ENCODE measurements around the gene ATP9A. TPM values are rescaled to one million over a fixed set of nuclear protein-coding genes. Genes with fewer than 3 reads are reported as not detected.

ATP9A gene
- total and polyA plus RNA-seq, 4 donors = 10.6 to 59.8 (median 33.2) TPM

GRCh38 chr20:51591871-51592270 is 176.3 kb downstream of the ATP9A start:
- no peaks in the 10 kb centered on the region for H3K27me3 ChIP-seq (ENCODE audit: control insufficient read depth in 1 of 2, insufficient read depth in 2 of 2, low read length in 1 of 2)
- DNase-seq (no peak), ATAC-seq (ENCODE audit: low FRiP score) (no peak)
- no peaks in the 10 kb centered on the region for H3K4me1 ChIP-seq (ENCODE audit: control insufficient read depth in 1 of 2, insufficient read depth in 2 of 2, low read length in 2 of 2)
- H3K9me3 ChIP-seq (ENCODE audit: control insufficient read depth, low read length) = no peaks in the 10 kb centered on the region
- no peaks in the 10 kb centered on the region for H3K36me3 ChIP-seq (ENCODE audit: control insufficient read depth in 1 of 2, insufficient read depth in 2 of 2, low read length in 1 of 2)
- no peak overlapping the region for H3K27ac ChIP-seq (ENCODE audit: low read depth in 1 of 2, low read length in 2 of 2)
- WGBS, 2 donors = 93% methylated on average over 10 of the region's 10 CpGs
- H3K4me3 ChIP-seq (ENCODE audit: low read length in 2 of 2) = no peak overlapping the region
- intact Hi-C loops (cut with DNase I) = loop anchor here in 1 of 2 donors (10.0 kb wide), 1 partner anchor 597 kb away; no protein-coding TSS in a partner anchor

GRCh38 chr20:51588762-51589161 is 179.4 kb downstream of the ATP9A start:
- 74 to 76% methylated on average over 3 of the region's 3 CpGs for WGBS, 2 donors
- ATAC-seq (ENCODE audit: low FRiP score) (no peak), DNase-seq (no peak)
- Histone ChIP-seq H3K4me3 (ENCODE audit: low read length in 2 of 2) (no peak overlapping the region), H3K4me1 (ENCODE audit: control insufficient read depth in 1 of 2, insufficient read depth in 2 of 2, low read length in 2 of 2) (no peaks in the 10 kb centered on the region), H3K9me3 (ENCODE audit: control insufficient read depth, low read length) (no peaks in the 10 kb centered on the region), H3K27me3 (ENCODE audit: control insufficient read depth in 1 of 2, insufficient read depth in 2 of 2, low read length in 1 of 2) (no peaks in the 10 kb centered on the region), H3K27ac (ENCODE audit: low read depth in 1 of 2, low read length in 2 of 2) (no peak overlapping the region), H3K36me3 (ENCODE audit: control insufficient read depth in 1 of 2, insufficient read depth in 2 of 2, low read length in 1 of 2) (no peaks in the 10 kb centered on the region)
- intact Hi-C loops (cut with DNase I) = no loop called here

DNA sequence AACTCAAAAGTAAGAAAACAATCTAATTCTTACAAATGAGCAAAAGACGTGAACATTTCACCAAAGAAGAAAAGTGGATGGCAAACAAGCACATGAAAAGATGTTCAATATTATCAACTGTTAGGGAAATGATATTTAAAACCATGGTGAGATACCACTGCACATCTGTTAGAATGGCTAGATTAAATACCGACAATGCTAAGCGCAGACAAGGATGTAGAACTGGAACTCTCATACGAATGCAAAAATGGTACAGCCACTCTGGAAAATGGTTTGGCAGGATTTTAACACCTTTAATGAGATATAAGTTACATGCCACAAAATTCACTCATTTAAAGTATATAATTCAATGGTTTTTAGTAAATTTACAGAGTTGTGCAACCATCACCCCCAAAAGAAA is 181.0 kb downstream of the ATP9A start:
- Histone ChIP-seq H3K4me3 (ENCODE audit: low read length in 2 of 2) (no peak overlapping the region), H3K36me3 (ENCODE audit: control insufficient read depth in 1 of 2, insufficient read depth in 2 of 2, low read length in 1 of 2) (no peaks in the 10 kb centered on the region), H3K4me1 (ENCODE audit: control insufficient read depth in 1 of 2, insufficient read depth in 2 of 2, low read length in 2 of 2) (no peaks in the 10 kb centered on the region), H3K27ac (ENCODE audit: low read depth in 1 of 2, low read length in 2 of 2) (no peak overlapping the region), H3K27me3 (ENCODE audit: control insufficient read depth in 1 of 2, insufficient read depth in 2 of 2, low read length in 1 of 2) (no peaks in the 10 kb centered on the region), H3K9me3 (ENCODE audit: control insufficient read depth, low read length) (no peaks in the 10 kb centered on the region)
- WGBS, 2 donors = 95 to 97% methylated on average over 4 of the region's 4 CpGs
- DNase-seq (no peak), ATAC-seq (ENCODE audit: low FRiP score) (no peak)
- intact Hi-C loops (cut with DNase I) = no loop called here

- ATAC-seq (ENCODE audit: low FRiP score) = no peak
- 67 to 76% methylated on average over 4 of the region's 4 CpGs for WGBS, 2 donors
Observed at GRCh38 chr20:51586005-51586440, 182.2 kb downstream of the ATP9A start.

DNA sequence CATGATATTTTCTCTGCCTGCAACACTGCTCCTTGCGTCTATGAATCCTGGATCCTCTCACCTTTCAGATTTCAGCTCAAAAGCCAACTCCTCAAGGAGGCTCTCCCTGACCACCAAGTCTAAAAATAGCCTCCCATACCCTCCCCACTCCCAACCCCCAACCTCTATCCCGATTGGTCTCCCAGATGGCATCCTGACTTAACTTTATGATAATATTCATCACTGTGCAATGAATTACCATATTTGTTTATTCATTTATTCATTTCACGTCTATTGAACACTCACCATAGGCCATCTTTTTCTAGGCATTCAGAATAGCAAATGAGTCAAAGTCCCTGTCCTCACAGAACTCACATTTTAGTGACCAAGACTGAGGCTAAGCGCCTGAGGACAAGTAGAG is 183.0 kb downstream of the ATP9A start:
- DNase-seq = no peak
- intact Hi-C loops (cut with DNase I) = no loop called here
- no peaks in the 10 kb centered on the region for H3K9me3 ChIP-seq (ENCODE audit: control insufficient read depth, low read length)
- no peaks in the 10 kb centered on the region for H3K4me1 ChIP-seq (ENCODE audit: control insufficient read depth in 1 of 2, insufficient read depth in 2 of 2, low read length in 2 of 2)
- H3K4me3 ChIP-seq (ENCODE audit: low read length in 2 of 2) = no peak overlapping the region
- no peaks in the 10 kb centered on the region for H3K36me3 ChIP-seq (ENCODE audit: control insufficient read depth in 1 of 2, insufficient read depth in 2 of 2, low read length in 1 of 2)
- no peaks in the 10 kb centered on the region for H3K27me3 ChIP-seq (ENCODE audit: control insufficient read depth in 1 of 2, insufficient read depth in 2 of 2, low read length in 1 of 2)
- 89 to 91% methylated on average over 4 of the region's 4 CpGs for WGBS, 2 donors
- H3K27ac ChIP-seq (ENCODE audit: low read depth in 1 of 2, low read length in 2 of 2) = no peak overlapping the region
- no peak for ATAC-seq (ENCODE audit: low FRiP score)

More at GRCh38 chr20:51586005-51586440, 182.2 kb downstream of the ATP9A start:
- intact Hi-C loops (cut with DNase I) = no loop called here
- no peak overlapping the region for H3K4me3 ChIP-seq (ENCODE audit: low read length in 2 of 2)
- no peak overlapping the region for H3K27ac ChIP-seq (ENCODE audit: low read depth in 1 of 2, low read length in 2 of 2)
- peak in 1 of 2 donors; percentile 77 for DNase-seq
- H3K4me1 ChIP-seq (ENCODE audit: control insufficient read depth in 1 of 2, insufficient read depth in 2 of 2, low read length in 2 of 2) = no peaks in the 10 kb centered on the region
- no peaks in the 10 kb centered on the region for H3K9me3 ChIP-seq (ENCODE audit: control insufficient read depth, low read length)
- no peaks in the 10 kb centered on the region for H3K27me3 ChIP-seq (ENCODE audit: control insufficient read depth in 1 of 2, insufficient read depth in 2 of 2, low read length in 1 of 2)
- no peaks in the 10 kb centered on the region for H3K36me3 ChIP-seq (ENCODE audit: control insufficient read depth in 1 of 2, insufficient read depth in 2 of 2, low read length in 1 of 2)

- ATAC-seq (ENCODE audit: low FRiP score) = no peak
- Histone ChIP-seq H3K27ac (ENCODE audit: low read depth in 1 of 2, low read length in 2 of 2) (no peak overlapping the region), H3K27me3 (ENCODE audit: control insufficient read depth in 1 of 2, insufficient read depth in 2 of 2, low read length in 1 of 2) (no peaks in the 10 kb centered on the region), H3K36me3 (ENCODE audit: control insufficient read depth in 1 of 2, insufficient read depth in 2 of 2, low read length in 1 of 2) (no peaks in the 10 kb centered on the region), H3K9me3 (ENCODE audit: control insufficient read depth, low read length) (no peaks in the 10 kb centered on the region), H3K4me1 (ENCODE audit: control insufficient read depth in 1 of 2, insufficient read depth in 2 of 2, low read length in 2 of 2) (no peaks in the 10 kb centered on the region), H3K4me3 (ENCODE audit: low read length in 2 of 2) (no peak overlapping the region)
- no peak for DNase-seq
- intact Hi-C loops (cut with DNase I) = no loop called here
- 95% methylated on average over 4 of the region's 4 CpGs for whole genome bisulfite sequencing, 2 donors
Observed at GRCh38 chr20:51584737-51585136, 183.5 kb downstream of the ATP9A start.

DNA sequence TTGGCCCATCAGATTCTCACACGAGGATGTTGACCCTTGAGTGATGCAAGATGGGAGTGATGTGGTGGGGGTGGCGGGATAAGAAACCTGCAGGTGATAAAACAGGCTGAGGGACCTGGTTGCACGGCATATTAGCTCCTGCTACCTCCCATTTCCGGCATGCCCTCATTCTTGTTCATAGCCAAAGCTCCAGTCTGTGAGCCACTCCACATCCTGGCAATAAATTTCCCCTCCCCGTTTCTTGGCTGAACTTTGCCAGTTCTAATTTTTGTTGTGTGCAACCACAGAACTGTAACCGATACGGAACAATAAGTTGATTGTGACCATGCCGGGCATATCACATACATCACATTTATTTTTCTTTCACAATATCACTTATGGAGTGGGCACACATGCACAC is 184.1 kb downstream of the ATP9A start:
- no peaks in the 10 kb centered on the region for H3K36me3 ChIP-seq (ENCODE audit: control insufficient read depth in 1 of 2, insufficient read depth in 2 of 2, low read length in 1 of 2)
- H3K4me3 ChIP-seq (ENCODE audit: low read length in 2 of 2) = no peak overlapping the region
- DNase-seq = no peak
- H3K4me1 ChIP-seq (ENCODE audit: control insufficient read depth in 1 of 2, insufficient read depth in 2 of 2, low read length in 2 of 2) = no peaks in the 10 kb centered on the region
- no peaks in the 10 kb centered on the region for H3K9me3 ChIP-seq (ENCODE audit: control insufficient read depth, low read length)
- WGBS, 2 donors = 90 to 91% methylated on average over 8 of the region's 8 CpGs
- ATAC-seq (ENCODE audit: low FRiP score) = no peak
- H3K27ac ChIP-seq (ENCODE audit: low read depth in 1 of 2, low read length in 2 of 2) = no peak overlapping the region
- intact Hi-C loops (cut with DNase I) = no loop called here
- H3K27me3 ChIP-seq (ENCODE audit: control insufficient read depth in 1 of 2, insufficient read depth in 2 of 2, low read length in 1 of 2) = no peaks in the 10 kb centered on the region

- WGBS, 2 donors = 93 to 95% methylated on average over 14 of the region's 14 CpGs
- no peak for ATAC-seq (ENCODE audit: low FRiP score)
- intact Hi-C loops (cut with DNase I) = no loop called here
Observed at GRCh38 chr20:51583499-51583898, 184.7 kb downstream of the ATP9A start.

GRCh38 chr20:51583073-51583472 is 185.1 kb downstream of the ATP9A start:
- H3K9me3 ChIP-seq (ENCODE audit: control insufficient read depth, low read length) = no peaks in the 10 kb centered on the region
- no peaks in the 10 kb centered on the region for H3K27me3 ChIP-seq (ENCODE audit: control insufficient read depth in 1 of 2, insufficient read depth in 2 of 2, low read length in 1 of 2)
- H3K36me3 ChIP-seq (ENCODE audit: control insufficient read depth in 1 of 2, insufficient read depth in 2 of 2, low read length in 1 of 2) = no peaks in the 10 kb centered on the region
- no peak for ATAC-seq (ENCODE audit: low FRiP score)
- DNase-seq = peak in 1 of 2 donors; percentile 69
- no peak overlapping the region for H3K4me3 ChIP-seq (ENCODE audit: low read length in 2 of 2)
- H3K4me1 ChIP-seq (ENCODE audit: control insufficient read depth in 1 of 2, insufficient read depth in 2 of 2, low read length in 2 of 2) = no peaks in the 10 kb centered on the region
- H3K27ac ChIP-seq (ENCODE audit: low read depth in 1 of 2, low read length in 2 of 2) = no peak overlapping the region
- intact Hi-C loops (cut with DNase I) = no loop called here
- WGBS, 2 donors = 80 to 84% methylated on average over 13 of the region's 13 CpGs

More at GRCh38 chr20:51583499-51583898, 184.7 kb downstream of the ATP9A start:
- Histone ChIP-seq H3K36me3 (ENCODE audit: control insufficient read depth in 1 of 2, insufficient read depth in 2 of 2, low read length in 1 of 2) (no peaks in the 10 kb centered on the region), H3K4me3 (ENCODE audit: low read length in 2 of 2) (no peak overlapping the region), H3K4me1 (ENCODE audit: control insufficient read depth in 1 of 2, insufficient read depth in 2 of 2, low read length in 2 of 2) (no peaks in the 10 kb centered on the region), H3K27ac (ENCODE audit: low read depth in 1 of 2, low read length in 2 of 2) (no peak overlapping the region), H3K27me3 (ENCODE audit: control insufficient read depth in 1 of 2, insufficient read depth in 2 of 2, low read length in 1 of 2) (no peaks in the 10 kb centered on the region), H3K9me3 (ENCODE audit: control insufficient read depth, low read length) (no peaks in the 10 kb centered on the region)
- no peak for DNase-seq

Measured in aorta (tissue), 5 donors.